GM19238 (cell line): ENCODE measurements around the gene KRTAP27-1.

ENCODE experiments used
- DNase-seq: peaks from one replicate; pipeline ENCODE4 v3.0.0; 2011; ENCODE audit warnings: low spot score; ENCODE audit not compliant: insufficient read length

Gene KRTAP27-1

GRCh38 chr21:30289215-30289614, 48.3 kb downstream of the KRTAP27-1 start, which contains the start of gene KRTAP25-1:
KRTAP25-1 (minus strand) TSS chr21:30289514; CDS start chr21:30289490, 24 bp downstream.
- DNase-seq, result no peak
